WTC11 (cell line): ENCODE measurements around the gene AGPAT3. TPM values are rescaled to one million over a fixed set of nuclear protein-coding genes. Genes with fewer than 3 reads are reported as not detected.
A peak's percentile ranks its signal among the peaks of the same experiment; 100 is the strongest.

Experiments used
- CREB1 ChIP-seq: sonication (generic); formaldehyde crosslinking; IDR thresholded peaks from 2 replicates; pipeline ENCODE4 v1.8.0; 2023; ENCODE audit warnings: mild to moderate bottlenecking, missing genetic modification reagents
- GTF2I ChIP-seq: fragments of 250-450 bp; sonication (Bioruptor Pico); conservative IDR thresholded peaks from 2 replicates; pipeline ENCODE4 v1.4.0; 2021; ENCODE audit warnings: mild to moderate bottlenecking
- HMGXB4 ChIP-seq: sonication (generic); formaldehyde crosslinking; IDR thresholded peaks from 2 replicates; pipeline ENCODE4 v1.8.1; 2023; ENCODE audit warnings: mild to moderate bottlenecking, moderate library complexity, missing genetic modification reagents
- MLX ChIP-seq: sonication (generic); formaldehyde crosslinking; IDR thresholded peaks from 2 replicates; pipeline ENCODE4 v1.8.1; 2023; ENCODE audit warnings: mild to moderate bottlenecking, missing genetic modification reagents, moderate library complexity
- MYBL2 ChIP-seq: sonication (generic); formaldehyde crosslinking; IDR thresholded peaks from 2 replicates; pipeline ENCODE4 v1.8.1; 2023; ENCODE audit warnings: mild to moderate bottlenecking, moderate library complexity, missing genetic modification reagents
- PRDM15 ChIP-seq: sonication (generic); formaldehyde crosslinking; IDR thresholded peaks from 2 replicates; pipeline ENCODE4 v1.8.0; 2022; ENCODE audit warnings: missing genetic modification reagents
- RELA ChIP-seq: sonication (generic); formaldehyde crosslinking; IDR thresholded peaks from 2 replicates; pipeline ENCODE4 v1.8.1; 2022; ENCODE audit warnings: missing genetic modification reagents, mild to moderate bottlenecking, borderline replicate concordance
- RORB ChIP-seq: fragments of 250-450 bp; sonication (Bioruptor Pico); IDR thresholded peaks from 2 replicates; pipeline ENCODE4 v1.9.0; 2021; ENCODE audit warnings: mild to moderate bottlenecking
- SMAD3 ChIP-seq: sonication (generic); formaldehyde crosslinking; IDR thresholded peaks from 2 replicates; pipeline ENCODE4 v1.8.0; 2022; ENCODE audit warnings: missing genetic modification reagents, mild to moderate bottlenecking, borderline replicate concordance
- SMAD4 ChIP-seq: sonication (generic); formaldehyde crosslinking; IDR thresholded peaks from 2 replicates; pipeline ENCODE4 v1.8.0; 2022; ENCODE audit warnings: mild to moderate bottlenecking, missing genetic modification reagents
- ZNF263 ChIP-seq: sonication (generic); formaldehyde crosslinking; IDR thresholded peaks from 2 replicates; pipeline ENCODE4 v1.8.1; 2022; ENCODE audit warnings: low read depth, mild to moderate bottlenecking, moderate library complexity, missing genetic modification reagents
- ZNF281 ChIP-seq: sonication (generic); formaldehyde crosslinking; IDR thresholded peaks from 2 replicates; pipeline ENCODE4 v1.8.0; 2023; ENCODE audit warnings: mild to moderate bottlenecking, missing genetic modification reagents
- ZNF671 ChIP-seq: fragments of 250-450 bp; sonication (Bioruptor Pico); IDR thresholded peaks from 2 replicates; pipeline ENCODE4 v1.8.0; 2021; ENCODE audit warnings: mild to moderate bottlenecking
- total RNA-seq: library from RNA; stranded (reverse); gene quantifications from 3 replicates; pipeline ENCODE4 v1.2.3, GENCODE V29; 2021
- TF ChIP-seq, protein P1 (sequence below): fragments of 250-450 bp; sonication (Bioruptor Pico); IDR thresholded peaks from 2 replicates; pipeline ENCODE4 v1.9.0; 2021; ENCODE audit warnings: mild to moderate bottlenecking

Gene AGPAT3
- total RNA-seq, 1 experiment from 2014 or later, result 5.6 TPM

GRCh38 chr21:44012474-44013379 lies 147.7 kb downstream of the AGPAT3 start (continued):
- TF ChIP-seq, protein P1, sequence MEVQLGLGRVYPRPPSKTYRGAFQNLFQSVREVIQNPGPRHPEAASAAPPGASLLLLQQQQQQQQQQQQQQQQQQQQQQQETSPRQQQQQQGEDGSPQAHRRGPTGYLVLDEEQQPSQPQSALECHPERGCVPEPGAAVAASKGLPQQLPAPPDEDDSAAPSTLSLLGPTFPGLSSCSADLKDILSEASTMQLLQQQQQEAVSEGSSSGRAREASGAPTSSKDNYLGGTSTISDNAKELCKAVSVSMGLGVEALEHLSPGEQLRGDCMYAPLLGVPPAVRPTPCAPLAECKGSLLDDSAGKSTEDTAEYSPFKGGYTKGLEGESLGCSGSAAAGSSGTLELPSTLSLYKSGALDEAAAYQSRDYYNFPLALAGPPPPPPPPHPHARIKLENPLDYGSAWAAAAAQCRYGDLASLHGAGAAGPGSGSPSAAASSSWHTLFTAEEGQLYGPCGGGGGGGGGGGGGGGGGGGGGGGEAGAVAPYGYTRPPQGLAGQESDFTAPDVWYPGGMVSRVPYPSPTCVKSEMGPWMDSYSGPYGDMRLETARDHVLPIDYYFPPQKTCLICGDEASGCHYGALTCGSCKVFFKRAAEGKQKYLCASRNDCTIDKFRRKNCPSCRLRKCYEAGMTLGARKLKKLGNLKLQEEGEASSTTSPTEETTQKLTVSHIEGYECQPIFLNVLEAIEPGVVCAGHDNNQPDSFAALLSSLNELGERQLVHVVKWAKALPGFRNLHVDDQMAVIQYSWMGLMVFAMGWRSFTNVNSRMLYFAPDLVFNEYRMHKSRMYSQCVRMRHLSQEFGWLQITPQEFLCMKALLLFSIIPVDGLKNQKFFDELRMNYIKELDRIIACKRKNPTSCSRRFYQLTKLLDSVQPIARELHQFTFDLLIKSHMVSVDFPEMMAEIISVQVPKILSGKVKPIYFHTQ (CRISPR knock-in tag), result no peak
- TF ChIP-seq ZNF281 (CRISPR knock-in tag) (no peak), MYBL2 (CRISPR knock-in tag) (no peak), ZNF263 (CRISPR knock-in tag) (no peak), RORB (no peak), HMGXB4 (CRISPR knock-in tag) (peak; percentile 77; the same call in 1 of the 2 replicates), MLX (CRISPR knock-in tag) (no peak), ZNF671 (no peak), PRDM15 (CRISPR knock-in tag) (0 out of 2 replicates have a peak, but pooled peaks have one; percentile 1), CREB1 (CRISPR knock-in tag) (0 out of 2 replicates have a peak, but pooled peaks have one; percentile 8), RELA (no peak), GTF2I (CRISPR knock-in tag) (no peak; the same call in 1 of the 2 replicates), SMAD4 (CRISPR knock-in tag) (no peak), SMAD3 (CRISPR knock-in tag) (no peak)
- TF ChIP-seq, all 79 proteins: peak for 8
